Stimulated activated CD4-positive, alpha-beta T cell treated with anti-CD3 and anti-CD28 coated beads, Interleukin-15, amount 100 ng/mL, for 48 hours (primary cell): ENCODE data around the gene MAD1L1.

ENCODE experiments used
- DNase-seq, 2 donors: peaks; one replicate each; pipeline ENCODE4 v3.0.0-alpha.2; 2020; ENCODE audit warnings: low read depth in 2 of 2

The MAD1L1 gene

DNA sequence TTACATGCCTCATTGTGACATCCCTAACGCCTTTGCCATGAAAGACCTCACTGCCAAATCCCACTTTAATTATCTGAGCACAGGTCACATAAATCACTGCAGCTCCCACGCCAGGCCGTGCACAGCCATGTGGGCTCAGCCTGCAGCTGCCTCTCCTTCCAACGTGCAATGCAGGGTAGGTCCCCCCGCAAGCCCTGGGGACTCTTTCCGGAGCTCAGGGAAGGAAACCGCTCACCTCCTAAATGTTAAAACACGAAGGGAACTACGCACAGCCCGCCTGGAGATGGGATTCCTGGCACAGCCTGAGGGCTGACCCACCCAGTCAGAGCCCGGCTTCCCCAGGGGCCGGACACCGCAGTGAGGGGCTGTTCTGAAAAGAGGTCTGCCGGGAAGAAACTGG is 128.0 kb downstream of the MAD1L1 start:
- no peak for DNase-seq

DNA sequence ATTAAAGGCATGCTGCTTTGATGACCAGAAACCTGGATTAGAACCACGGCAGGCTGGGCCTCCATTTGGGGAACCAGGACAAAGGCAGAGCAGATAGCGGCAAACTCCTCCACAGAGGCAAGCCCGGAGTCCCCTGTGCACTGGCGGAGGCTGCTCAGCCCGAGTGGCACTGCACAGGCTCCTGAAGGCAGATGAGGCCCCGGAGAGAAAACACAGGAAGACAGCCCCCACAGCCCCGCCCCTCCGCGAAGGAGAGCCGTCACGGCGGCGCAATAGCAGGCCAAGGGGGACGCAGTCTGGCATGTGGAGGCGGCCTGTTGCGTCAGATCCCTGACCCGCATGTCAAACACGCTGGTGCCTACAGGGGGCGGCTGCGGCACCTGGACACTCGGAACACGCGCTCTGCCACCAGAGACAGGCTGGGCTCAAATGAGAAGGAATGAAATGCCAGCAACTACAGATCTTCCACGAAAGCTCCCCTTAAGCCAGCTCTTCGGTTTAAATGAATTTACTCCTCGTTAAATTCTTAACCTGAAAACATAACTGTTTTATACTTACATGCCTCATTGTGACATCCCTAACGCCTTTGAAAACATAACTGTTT is 128.5 kb downstream of the MAD1L1 start:
- DNase-seq: peak; percentile 55 to 76

DNA sequence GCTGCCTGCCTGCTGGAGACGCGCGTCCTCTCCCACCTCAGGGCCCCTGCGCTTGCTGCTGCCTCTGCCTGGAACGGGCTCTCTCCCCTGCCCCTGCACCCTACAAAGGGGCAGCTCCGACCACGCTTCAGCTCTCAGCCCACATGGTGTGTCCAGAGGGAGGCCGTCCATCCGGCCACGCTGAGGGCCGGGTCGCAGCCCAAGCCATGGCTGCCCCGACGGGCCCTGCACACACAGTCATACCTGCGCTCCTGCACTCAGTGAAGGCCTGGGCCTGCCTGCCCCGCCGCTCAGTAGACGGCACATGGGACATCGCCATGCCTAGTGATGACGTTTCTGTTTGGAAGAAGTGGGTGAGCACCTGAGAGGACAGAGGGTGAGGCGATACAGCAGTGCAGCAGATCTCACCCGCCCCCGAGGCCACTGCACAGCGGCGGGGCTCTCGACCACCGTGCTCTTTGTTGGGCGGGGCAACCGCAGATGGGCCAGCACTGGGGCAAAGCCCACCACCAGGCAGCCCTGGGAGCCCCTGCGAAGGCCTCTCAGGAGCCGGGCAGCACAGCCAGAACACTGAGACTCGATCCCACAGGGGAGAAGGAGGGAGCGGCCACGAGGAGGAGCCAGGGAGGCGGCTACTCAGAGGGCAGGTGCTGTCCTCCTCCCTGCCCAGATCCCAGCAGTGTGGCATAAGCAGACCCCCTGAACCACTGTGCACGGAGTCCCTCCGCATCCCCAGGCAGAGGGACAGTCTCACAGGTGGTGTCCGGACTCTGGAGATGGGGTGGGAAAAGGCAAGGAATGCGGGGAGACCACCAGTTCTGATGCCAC is 129.5 kb downstream of the MAD1L1 start:
- DNase-seq: no peak

DNA sequence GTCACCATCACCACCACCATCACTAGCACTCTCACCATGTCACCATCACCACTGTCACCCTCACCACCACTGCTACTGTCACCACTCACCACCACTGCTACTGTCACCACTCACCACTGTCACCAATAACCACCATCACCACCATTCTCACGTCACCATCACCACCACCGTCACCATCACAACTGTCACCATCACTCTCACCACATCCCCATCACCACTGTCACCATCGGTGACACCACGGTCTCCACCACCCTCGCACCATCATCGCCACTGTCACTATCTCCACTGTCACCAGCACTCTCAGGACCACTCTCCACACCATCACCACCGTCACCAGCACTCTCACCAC is 130.4 kb downstream of the MAD1L1 start:
- no peak for DNase-seq

DNA sequence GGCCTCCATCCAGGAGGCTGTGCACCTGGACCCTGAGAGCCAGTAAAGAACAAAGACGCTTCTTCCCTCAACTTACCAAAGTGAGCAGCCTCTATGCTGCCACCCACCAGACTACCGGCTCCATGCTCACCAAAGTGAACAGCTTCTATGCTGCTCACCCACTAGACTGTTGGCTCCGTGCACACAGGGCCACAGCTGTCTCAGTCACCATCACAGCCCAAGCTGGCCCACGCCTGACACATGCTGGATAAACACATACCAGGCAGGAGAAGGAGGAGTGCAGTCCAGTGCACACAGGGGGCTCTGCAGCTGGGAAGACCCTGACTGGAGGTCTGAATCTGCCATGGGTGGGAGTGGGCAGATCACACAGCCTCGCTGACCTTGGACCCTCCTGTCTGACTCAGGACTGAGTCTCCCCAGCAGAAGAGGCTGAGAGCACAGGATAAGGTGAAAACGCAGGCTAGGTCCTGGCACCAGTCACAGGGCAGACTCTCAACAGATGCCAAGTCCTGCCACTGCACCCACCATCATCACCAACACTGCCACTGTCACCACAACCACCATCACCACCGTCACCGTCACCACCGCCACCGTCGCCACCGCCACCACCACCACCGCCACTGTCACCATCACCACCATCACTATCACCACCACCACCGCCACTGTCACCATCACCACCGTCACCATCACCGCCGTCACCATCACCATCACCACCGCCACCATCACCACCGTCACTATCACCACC is 130.9 kb downstream of the MAD1L1 start:
- DNase-seq: no peak

DNA sequence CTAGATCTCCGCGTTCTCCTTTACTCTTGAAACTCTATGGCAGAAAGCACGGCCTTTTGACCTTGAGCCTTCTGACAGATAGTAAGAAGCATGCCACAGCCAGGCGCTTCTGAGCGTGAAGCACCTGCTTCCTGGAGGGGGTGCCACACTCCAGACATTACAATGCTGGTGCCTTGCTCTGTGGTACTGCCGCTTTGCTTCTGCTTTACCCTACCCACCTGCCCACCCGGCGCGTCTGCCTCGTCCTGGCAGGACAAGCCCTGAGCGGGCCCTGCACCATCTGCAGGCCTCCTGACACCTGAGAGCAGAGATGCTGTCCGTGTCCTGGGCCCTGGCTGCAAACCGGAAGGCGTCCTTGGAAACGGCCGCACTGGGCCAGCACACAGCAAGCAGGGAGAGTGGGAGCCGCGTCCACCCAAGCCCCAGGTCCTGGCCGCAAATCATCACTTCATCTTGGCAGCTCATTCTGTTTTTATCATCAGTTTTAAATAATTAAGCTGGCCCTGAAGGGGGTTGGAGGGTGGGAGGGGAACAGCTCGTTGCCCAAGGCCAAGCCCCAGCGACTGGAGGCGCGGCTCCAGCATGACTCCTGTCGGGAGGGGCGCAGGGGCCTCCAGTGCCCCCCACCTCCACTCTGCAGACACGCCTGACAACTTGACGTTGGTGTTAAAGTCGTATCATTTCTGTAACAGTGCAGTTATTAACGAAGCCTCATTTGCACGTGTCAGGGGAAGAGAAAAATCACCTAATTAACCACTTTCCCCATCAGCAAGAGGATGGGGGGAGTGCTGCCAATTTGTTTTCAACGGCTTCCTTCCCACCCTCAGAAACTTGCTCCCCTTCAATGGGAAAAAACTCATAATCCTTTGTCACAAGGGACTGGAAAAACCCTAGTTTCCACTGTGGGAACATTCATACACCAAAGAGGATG is 132.2 kb downstream of the MAD1L1 start:
- peak in 1 of 2 donors; percentile 16 for DNase-seq

DNA sequence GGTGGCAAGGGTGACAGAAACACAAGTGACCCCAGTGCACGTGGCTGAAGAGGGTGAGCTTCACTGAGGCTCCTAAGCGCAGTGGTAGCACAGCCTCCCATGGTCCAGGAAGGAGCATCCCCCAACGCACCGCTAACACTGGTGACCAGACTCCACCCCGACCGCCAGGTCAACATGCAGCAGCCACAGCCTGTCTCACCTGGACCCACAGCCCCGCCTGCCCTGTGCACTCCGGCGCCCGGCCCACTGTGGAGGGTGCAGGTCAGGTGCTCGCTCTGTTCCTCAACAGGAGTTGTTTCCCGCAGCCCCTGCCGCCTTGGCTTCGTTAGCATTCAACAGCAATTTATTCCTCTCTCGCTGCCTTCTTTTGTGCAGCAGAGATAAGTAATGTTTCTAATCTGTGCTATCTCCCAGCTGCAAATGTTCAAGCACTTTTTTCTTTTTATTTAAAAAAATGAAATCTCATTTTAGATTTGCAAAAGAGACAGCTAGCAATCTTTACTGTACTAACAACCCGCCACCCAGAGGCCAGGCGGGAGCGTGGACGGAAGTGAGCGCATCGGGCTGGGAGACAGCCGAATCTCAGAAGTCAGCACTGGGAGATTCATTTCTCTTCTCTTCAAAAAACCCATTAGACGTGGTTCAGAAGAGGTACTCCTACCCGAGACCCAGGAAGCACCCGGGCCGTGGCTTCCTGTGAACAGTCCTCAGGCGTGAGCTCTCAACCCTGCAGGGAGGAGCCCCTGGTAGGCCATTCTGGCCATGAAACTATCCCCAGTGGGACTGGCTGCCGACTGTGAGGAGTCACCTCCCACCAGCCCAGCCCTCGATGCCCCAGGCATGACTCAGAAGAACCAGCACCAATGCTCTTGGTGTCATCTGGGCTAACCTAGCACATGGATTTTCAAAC is 133.4 kb downstream of the MAD1L1 start:
- DNase-seq: peak in 1 of 2 donors; percentile 15

DNA sequence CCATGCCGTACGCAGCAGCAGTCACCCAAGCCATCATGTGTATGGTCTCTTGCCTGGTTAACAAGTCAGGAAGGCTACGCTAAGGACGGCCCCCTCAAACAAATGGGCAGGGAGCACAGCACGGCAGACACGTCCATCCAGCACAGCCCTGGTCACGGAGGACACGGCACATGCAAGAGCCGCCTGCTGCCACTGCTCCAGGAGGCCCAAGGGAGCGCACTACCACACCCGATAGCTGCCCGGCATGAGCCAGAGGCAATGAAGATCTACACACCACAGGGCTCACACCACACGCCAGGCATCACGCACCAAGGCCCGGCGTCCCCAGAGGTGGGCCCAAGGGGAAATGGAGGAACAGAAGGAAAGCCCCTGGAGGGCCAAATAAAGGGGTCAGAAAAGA is 134.2 kb downstream of the MAD1L1 start:
- no peak for DNase-seq

DNA sequence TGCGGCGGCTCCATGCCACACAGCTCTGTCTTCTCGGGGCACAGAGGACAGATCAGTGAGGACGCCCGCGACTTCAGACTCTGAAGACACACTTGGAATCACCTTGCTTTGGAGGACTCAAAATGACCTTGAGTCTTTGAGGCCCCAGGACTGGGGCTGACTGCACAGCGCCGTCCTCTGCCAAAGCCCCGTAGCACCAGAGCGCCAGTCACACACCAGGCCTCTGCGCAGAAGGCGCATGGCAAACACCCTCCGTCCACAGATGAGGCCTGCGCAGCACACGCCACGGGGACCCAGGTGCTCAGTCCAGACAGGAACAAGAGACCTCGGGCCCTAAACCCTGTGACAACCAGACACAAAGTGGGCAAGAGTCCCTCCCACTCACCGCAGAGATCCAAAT is 134.7 kb downstream of the MAD1L1 start:
- no peak for DNase-seq

DNA sequence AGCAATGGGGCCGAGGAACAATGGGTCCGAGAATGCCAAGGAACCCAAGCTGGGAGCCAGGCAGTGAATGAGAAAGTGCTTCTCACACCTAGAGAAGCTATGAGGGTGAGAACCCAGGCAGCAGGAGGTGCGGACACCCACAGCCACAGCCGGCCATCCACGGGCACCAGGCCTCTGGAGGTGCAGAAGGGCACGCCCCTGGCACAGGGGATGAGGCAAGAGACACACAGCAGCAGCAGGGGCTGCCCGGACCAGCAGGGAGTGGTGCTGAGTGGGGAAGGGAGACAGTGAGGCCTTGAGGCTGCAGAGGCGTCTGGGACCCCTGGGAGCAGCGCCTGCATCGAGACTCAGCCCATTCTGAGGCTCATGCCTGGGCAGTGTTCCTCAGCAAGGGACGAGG is 135.3 kb downstream of the MAD1L1 start:
- no peak for DNase-seq

DNA sequence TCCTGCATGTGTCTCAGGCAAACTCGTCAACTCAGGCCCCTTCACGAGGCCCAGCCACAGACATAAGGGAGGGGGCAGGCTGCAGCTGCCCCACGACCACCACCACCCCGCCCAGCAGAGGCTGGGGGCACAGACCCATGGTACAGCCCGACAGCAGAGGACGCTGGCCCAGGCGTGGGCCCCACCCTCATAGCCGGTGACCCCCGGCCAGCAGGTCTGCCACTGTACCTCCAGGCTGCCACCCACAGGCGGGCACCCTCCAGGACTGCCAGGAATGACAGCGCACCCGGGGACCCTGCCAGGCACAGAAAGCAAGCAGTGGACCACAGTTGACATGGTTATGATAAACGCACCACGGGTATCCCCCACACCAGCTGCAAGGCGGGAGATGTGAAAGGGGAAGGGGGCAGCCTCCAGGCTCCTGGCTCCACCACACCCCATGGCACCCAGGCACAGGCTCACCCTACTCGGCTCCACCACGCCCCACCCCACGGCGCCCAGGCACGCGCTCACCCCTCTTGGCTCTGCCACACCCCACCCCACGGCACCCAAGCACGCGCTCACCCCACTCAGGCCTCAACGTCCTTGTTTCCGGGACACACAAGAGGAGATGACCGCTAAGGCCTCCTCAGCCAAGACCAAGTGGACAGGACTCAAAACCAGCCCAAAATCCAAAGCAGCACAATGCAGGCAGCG is 135.9 kb downstream of the MAD1L1 start:
- no peak for DNase-seq

DNA sequence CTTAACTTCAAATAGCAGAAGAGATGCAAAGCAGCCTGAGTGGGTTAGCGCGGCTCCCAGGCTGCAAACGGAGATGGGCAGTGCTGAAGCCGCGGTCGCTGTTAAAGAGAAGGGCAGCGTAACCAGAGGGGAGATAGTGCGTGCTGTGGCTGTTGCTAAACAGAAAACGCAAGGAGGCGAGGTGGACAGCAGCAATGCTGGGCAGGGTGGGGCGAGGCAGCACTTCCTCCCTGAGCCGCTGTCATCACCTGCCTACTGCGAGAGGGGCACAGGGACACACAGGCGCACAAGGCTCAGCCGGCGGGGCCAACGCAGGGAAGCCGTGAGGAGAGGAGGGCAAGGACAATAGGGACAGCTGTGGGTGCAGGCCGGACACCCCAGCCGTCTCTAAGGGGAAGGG is 137.3 kb downstream of the MAD1L1 start:
- DNase-seq: no peak

DNA sequence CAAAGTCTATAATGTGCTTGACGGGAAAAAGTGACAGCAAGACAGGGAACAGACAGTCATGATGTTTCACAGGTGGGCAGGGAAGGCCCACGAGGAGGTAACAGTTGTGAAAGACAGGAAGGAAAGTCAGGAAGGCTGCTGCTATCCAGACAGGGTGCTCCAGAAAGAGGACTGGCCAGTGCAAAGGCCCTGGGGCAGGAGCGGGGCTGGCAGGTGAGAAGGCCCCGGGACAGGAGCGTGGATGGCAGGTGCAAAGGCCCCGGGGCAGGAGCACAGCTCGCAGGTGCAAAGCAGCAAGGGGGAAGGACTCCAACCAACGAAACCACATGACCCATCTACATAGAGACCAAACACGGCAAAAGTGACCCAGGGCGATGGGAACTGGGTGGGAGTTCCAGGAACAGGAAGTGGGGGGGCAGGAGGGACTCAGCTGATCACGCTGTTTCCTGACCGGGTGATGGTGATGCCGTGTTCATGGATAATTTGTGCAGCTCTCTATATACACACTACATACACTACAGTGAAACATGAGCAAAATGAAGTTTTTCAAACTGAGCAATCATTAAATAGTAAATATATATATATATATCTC is 138.2 kb downstream of the MAD1L1 start:
- no peak for DNase-seq

DNA sequence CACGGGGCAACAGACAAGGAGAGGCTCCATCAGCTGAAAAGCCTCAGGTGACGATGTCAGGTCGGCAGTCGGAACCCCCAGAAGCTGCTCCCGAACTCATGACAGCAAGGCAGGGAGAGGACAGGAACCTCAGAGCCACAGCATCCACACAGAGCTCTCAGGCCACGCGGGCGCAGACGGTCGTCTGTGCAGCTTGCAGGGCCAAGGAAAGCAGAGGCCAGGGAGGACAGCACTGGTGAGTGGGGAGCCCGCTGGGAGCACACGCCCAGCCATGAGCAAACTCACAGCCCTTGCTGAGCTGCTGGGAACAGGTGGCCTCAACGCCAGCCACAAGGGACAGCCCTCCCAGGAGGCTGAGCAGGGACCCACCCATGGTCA is 138.9 kb downstream of the MAD1L1 start:
- no peak for DNase-seq

DNA sequence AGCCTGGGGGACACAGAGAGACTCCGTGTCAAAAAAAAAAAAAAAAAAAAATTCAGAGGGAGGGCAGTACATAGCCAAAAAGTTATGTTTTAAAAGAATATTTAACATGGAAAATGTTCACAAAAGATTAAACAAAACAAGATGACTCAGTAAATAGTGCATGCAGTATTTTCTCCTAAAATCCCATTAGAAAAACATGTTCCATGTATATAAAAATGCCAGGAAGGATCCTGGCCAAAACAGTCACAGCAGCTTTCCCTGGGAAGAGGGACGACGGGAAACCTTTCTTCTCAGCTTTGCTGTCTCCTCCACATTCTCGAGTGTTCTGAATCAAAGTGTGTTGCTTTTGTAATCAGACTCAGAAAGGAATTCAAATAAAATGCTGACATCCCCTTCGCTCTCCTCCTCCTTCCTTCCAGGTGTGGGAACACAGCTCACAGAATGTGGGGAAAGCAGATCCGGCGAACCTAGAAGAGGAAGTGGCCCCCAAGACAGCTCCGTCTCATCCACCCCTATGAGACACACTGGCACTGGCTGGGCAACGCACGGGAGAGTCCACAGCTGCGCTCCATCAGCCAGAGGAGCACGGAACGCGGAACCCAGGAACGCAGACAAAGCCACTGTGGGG is 139.4 kb downstream of the MAD1L1 start:
- no peak for DNase-seq

DNA sequence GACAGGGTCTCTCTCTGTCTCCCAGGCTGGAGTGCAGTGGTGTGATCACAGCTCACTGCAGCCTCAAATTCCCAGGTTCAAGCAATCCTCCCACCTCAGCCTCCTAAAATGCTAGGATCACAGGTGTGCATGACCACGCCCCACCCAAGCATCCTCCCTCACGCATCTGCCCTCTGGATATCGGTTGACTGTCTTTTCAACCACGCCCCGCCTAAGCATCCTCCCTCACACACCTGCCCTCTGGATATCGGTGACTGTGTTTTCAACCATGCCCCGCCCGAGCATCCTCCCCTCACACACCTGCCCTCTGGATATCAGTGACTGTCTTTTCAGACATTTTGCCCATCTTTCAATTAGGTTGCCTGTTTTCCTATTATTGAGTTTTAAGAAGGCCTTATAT is 140.5 kb downstream of the MAD1L1 start:
- no peak for DNase-seq

DNA sequence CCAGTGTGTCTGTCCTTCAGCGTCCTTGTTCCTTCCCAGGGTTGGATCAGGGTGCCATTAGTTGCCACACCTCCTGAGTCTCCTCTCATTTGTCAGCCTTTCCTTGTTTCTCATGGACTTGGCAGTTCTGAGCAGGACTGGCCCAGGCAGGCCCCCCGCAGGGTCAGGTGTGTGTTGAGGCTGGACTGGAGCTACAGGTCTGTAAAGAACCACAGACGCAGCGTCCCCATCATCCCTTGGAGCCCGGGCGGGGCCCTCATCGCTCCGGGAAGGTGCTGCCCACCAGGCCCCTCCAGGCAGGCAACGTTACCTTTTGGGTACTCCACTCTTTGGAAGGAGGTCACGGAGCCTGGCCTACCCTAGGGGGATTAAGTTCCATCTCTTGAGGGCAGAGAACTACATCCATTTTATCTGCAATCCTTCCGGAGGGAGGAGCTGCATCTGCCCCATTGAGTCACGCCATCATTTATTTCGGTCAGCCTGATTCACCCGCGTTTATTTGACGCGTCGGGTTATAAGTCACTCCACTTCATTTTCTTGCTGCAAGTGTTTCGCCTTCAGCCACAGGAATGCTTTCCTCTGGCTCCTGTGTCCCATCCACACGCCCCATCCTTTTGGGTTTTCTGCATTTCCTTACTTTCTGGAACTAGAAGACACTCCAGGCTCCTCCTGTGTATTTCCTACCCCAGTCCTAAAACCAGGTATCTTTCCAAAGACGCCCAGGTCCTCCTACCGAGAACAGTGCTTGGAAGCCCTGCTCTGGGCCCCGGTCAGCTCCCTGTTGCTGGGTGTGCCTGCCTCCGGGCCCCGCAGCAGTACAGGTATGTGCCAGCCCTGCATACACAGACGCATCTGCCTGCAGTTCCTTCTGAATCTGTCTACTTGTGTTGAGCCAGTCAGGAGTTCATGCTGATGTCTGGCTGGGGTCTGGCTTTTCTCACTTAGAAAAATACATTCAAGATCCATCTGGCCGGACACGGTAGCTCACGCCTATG is 141.9 kb downstream of the MAD1L1 start:
- no peak for DNase-seq

DNA sequence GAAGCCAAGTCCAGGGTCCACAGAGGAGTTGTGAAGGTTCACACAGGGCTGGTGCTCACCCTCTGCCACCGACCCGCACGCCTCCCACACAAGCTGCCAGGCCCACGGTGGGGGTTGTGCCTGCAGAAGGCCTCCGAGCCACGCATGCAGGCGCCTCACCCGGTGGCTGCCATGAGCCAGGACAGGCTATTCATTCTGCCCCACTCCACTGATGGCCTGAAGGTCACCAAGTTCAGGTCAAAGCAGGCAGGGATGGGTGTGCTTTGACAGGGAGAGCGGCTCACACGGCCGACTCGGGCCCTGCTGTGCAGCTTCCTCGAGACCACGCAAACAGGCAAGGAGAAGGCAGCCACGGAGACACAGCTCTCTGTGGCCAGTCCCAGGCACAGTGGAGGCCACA is 143.9 kb downstream of the MAD1L1 start:
- DNase-seq: no peak
